HEK293T (cell line): ENCODE results near the gene ZDHHC7.

Experiments
- ARNT ChIP-seq: fragments of 450-650 bp; IDR thresholded peaks from 2 replicates; pipeline ENCODE4 v1.6.1; 2017; ENCODE audit warnings: mild to moderate bottlenecking
- ELF4 ChIP-seq: fragments of 450-650 bp; IDR thresholded peaks from 2 replicates; pipeline ENCODE4 v1.6.1; 2017; ENCODE audit warnings: antibody characterized with exemption
- FOXM1 ChIP-seq: fragments of 450-650 bp; IDR thresholded peaks from 2 replicates; pipeline ENCODE4 v1.6.1; 2017; ENCODE audit warnings: mild to moderate bottlenecking, borderline replicate concordance
- HDGF ChIP-seq: fragments of 450-650 bp; IDR thresholded peaks from 2 replicates; pipeline ENCODE4 v1.6.1; 2017; ENCODE audit warnings: antibody characterized with exemption, borderline replicate concordance
- NFRKB ChIP-seq: fragments of 450-650 bp; IDR thresholded peaks from 2 replicates; pipeline ENCODE4 v1.6.1; 2016; ENCODE audit warnings: mild to moderate bottlenecking, moderate library complexity
- SP1 ChIP-seq: fragments of 450-650 bp; IDR thresholded peaks from 2 replicates; pipeline ENCODE4 v1.6.1; 2017
- SUZ12 ChIP-seq: fragments of 450-650 bp; IDR thresholded peaks from 2 replicates; pipeline ENCODE4 v1.6.1; 2016; ENCODE audit warnings: mild to moderate bottlenecking
- TARDBP ChIP-seq: fragments of 450-650 bp; IDR thresholded peaks from 2 replicates; pipeline ENCODE4 v1.6.1; 2016
- ZNF384 ChIP-seq: fragments of 450-650 bp; IDR thresholded peaks from 2 replicates; pipeline ENCODE4 v1.6.1; 2016
- TF ChIP-seq, protein P1 (sequence below): fragments of 450-650 bp; IDR thresholded peaks from 2 replicates; pipeline ENCODE4 v1.6.1; 2016

DNA sequence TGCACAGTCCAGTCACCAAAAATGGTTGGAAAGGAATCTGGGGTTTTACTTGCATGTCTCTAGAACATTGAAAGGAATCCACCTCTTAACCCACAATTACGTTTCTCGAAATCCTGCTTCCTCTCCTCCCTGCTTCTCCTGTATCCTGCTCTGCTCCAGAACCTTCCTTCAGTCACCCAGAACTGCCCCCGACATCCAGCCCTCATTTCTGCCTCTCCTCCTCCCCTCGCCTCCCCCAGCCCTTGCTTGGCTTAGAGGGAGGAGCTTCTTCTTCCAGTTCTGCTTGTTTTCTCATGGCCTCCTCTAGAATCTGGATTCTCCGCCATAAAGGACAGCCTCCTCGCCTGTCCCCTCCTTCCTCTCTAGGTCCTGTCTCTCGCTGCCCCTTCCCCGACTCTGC, 48.3 kb downstream of the ZDHHC7 start:
- TF ChIP-seq, protein P1, sequence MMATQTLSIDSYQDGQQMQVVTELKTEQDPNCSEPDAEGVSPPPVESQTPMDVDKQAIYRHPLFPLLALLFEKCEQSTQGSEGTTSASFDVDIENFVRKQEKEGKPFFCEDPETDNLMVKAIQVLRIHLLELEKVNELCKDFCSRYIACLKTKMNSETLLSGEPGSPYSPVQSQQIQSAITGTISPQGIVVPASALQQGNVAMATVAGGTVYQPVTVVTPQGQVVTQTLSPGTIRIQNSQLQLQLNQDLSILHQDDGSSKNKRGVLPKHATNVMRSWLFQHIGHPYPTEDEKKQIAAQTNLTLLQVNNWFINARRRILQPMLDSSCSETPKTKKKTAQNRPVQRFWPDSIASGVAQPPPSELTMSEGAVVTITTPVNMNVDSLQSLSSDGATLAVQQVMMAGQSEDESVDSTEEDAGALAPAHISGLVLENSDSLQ: no peak
- TF ChIP-seq ZNF384 (no peak), FOXM1 (no peak), SUZ12 (no peak), SP1 (no peak), HDGF (no peak), ELF4 (no peak), NFRKB (no peak), ARNT (no peak), TARDBP (no peak)
